ENCODE results near the gene TRIM14. TPM values are rescaled to one million over a fixed set of nuclear protein-coding genes. Genes with fewer than 3 reads are reported as not detected.

TRIM14 gene
- total RNA-seq, 1 experiment from 2014 or later, result 34.5 TPM

GRCh38 chr9:98070704-98071103 lies 48.3 kb downstream of the TRIM14 start:
- POLR2A ChIA-PET, result no interaction called here
- Mint-ChIP-seq H3K4me3 (ENCODE audit: unreplicated experiment) (no peak overlapping the region), H3K4me1 (ENCODE audit: low read depth, unreplicated experiment) (peaks cover 12% of the 10 kb centered on the region), H3K9me3 (ENCODE audit: unreplicated experiment) (no peaks in the 10 kb centered on the region), H3K27ac (ENCODE audit: unreplicated experiment) (no peak overlapping the region), H3K27me3 (ENCODE audit: insufficient read depth, unreplicated experiment) (no peaks in the 10 kb centered on the region), H3K36me3 (ENCODE audit: insufficient read depth, unreplicated experiment) (peaks cover 38% of the 10 kb centered on the region)
- no peaks in the 10 kb centered on the region for H3K27me3 ChIP-seq (replicated peaks; ENCODE audit: control insufficient read depth, insufficient read depth, low read length)
- no peaks in the 10 kb centered on the region for H3K36me3 ChIP-seq (ENCODE audit: control insufficient read depth, insufficient read depth, low read length)
- H3K4me1 ChIP-seq, result peaks cover 16% of the 10 kb centered on the region
- intact Hi-C loops (cut with micrococcal nuclease; ENCODE audit: unreplicated experiment), result no loop called here
- no TSS peak for BruUV-seq (replicated peaks)
- no peaks in the 10 kb centered on the region for H3K9me3 ChIP-seq
- CTCF ChIA-PET, result no interaction called here
- TF ChIP-seq, protein P1, sequence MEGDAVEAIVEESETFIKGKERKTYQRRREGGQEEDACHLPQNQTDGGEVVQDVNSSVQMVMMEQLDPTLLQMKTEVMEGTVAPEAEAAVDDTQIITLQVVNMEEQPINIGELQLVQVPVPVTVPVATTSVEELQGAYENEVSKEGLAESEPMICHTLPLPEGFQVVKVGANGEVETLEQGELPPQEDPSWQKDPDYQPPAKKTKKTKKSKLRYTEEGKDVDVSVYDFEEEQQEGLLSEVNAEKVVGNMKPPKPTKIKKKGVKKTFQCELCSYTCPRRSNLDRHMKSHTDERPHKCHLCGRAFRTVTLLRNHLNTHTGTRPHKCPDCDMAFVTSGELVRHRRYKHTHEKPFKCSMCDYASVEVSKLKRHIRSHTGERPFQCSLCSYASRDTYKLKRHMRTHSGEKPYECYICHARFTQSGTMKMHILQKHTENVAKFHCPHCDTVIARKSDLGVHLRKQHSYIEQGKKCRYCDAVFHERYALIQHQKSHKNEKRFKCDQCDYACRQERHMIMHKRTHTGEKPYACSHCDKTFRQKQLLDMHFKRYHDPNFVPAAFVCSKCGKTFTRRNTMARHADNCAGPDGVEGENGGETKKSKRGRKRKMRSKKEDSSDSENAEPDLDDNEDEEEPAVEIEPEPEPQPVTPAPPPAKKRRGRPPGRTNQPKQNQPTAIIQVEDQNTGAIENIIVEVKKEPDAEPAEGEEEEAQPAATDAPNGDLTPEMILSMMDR (IDR thresholded peaks at IDR 0.05; ENCODE audit: insufficient read depth in 1 of 2, low read depth in 1 of 2, low read length in 1 of 2, severe bottlenecking in 1 of 2, unreplicated experiment in 1 of 2), result no peak
- DNase-seq, result no peak
- H3K4me3 ChIP-seq (ENCODE audit: low read depth, low read length), result no peak overlapping the region

DNA sequence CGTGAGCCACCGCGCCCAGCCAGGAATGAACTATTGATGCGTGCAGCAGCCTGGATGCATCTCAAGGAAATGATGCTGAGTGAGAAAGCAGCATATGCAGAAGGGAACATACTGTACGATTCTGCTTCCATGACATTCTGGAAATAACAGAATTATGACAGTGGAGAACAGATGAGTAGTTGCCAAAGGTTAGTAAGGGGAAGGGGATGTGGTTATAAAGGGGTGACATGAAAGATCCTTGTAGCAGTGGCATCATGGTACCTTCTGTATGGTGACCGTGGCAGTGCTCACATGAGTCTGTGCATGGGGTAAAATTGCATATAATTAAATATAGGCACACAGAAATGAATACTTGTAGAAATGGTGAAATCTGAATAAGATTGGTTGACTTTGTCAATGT lies 49.5 kb downstream of the TRIM14 start:
- Histone ChIP-seq H3K4me1 (peaks cover 14% of the 10 kb centered on the region), H3K27me3 (replicated peaks; ENCODE audit: control insufficient read depth, insufficient read depth, low read length) (no peaks in the 10 kb centered on the region), H3K36me3 (ENCODE audit: control insufficient read depth, insufficient read depth, low read length) (no peaks in the 10 kb centered on the region), H3K9me3 (no peaks in the 10 kb centered on the region), H3K4me3 (ENCODE audit: low read depth, low read length) (no peak overlapping the region)
- Mint-ChIP-seq H3K4me3 (ENCODE audit: unreplicated experiment) (no peak overlapping the region), H3K36me3 (ENCODE audit: insufficient read depth, unreplicated experiment) (peaks cover 45% of the 10 kb centered on the region), H3K9me3 (ENCODE audit: unreplicated experiment) (no peaks in the 10 kb centered on the region), H3K27ac (ENCODE audit: unreplicated experiment) (no peak overlapping the region), H3K4me1 (ENCODE audit: low read depth, unreplicated experiment) (peaks cover 6% of the 10 kb centered on the region), H3K27me3 (ENCODE audit: insufficient read depth, unreplicated experiment) (no peaks in the 10 kb centered on the region)
- TF ChIP-seq, protein P1 (IDR thresholded peaks at IDR 0.05; ENCODE audit: insufficient read depth in 1 of 2, low read depth in 1 of 2, low read length in 1 of 2, severe bottlenecking in 1 of 2, unreplicated experiment in 1 of 2), result no peak
- intact Hi-C loops (cut with micrococcal nuclease; ENCODE audit: unreplicated experiment), result no loop called here
- BruUV-seq (replicated peaks), result no TSS peak
- POLR2A ChIA-PET, result no interaction called here
- CTCF ChIA-PET, result no interaction called here
- no peak for DNase-seq

DNA sequence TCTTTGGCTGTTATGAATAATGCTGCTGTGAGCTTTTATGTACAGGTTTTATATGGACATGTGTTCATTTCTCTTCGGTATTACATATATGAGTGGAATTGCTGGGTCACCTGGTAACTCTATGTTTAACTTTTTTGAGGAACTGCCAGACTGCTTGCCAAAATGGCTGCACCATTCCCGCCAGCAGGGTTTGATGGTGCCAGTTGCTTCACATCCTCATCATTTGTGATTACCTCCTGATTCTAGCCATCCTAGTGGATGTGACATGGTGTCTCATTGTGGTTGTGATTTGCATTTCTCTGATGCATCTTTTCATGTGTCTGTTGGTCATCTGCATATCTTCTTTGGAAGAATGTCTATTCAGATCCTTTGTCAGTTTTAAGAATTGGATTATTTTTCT lies 51.8 kb downstream of the TRIM14 start:
- H3K36me3 Mint-ChIP-seq (ENCODE audit: insufficient read depth, unreplicated experiment), result peaks cover 51% of the 10 kb centered on the region
- no peak overlapping the region for H3K27ac Mint-ChIP-seq (ENCODE audit: unreplicated experiment)
- no peaks in the 10 kb centered on the region for H3K4me1 Mint-ChIP-seq (ENCODE audit: low read depth, unreplicated experiment)
- no TSS peak for BruUV-seq (replicated peaks)
- Histone ChIP-seq H3K9me3 (no peaks in the 10 kb centered on the region), H3K4me1 (peaks cover 5% of the 10 kb centered on the region; the same call in 1 of the 2 replicates), H3K27me3 (replicated peaks; ENCODE audit: control insufficient read depth, insufficient read depth, low read length) (no peaks in the 10 kb centered on the region), H3K4me3 (ENCODE audit: low read depth, low read length) (no peak overlapping the region), H3K36me3 (ENCODE audit: control insufficient read depth, insufficient read depth, low read length) (peaks cover under 1% of the 10 kb centered on the region; the same call in 1 of the 2 replicates)
- DNase-seq, result no peak
- CTCF ChIA-PET, result no interaction called here
- no peak overlapping the region for H3K4me3 Mint-ChIP-seq (ENCODE audit: unreplicated experiment)
- H3K27me3 Mint-ChIP-seq (ENCODE audit: insufficient read depth, unreplicated experiment), result no peaks in the 10 kb centered on the region
- intact Hi-C loops (cut with micrococcal nuclease; ENCODE audit: unreplicated experiment), result no loop called here
- H3K9me3 Mint-ChIP-seq (ENCODE audit: unreplicated experiment), result no peaks in the 10 kb centered on the region
- POLR2A ChIA-PET, result no interaction called here
- TF ChIP-seq, protein P1 (IDR thresholded peaks at IDR 0.05; ENCODE audit: insufficient read depth in 1 of 2, low read depth in 1 of 2, low read length in 1 of 2, severe bottlenecking in 1 of 2, unreplicated experiment in 1 of 2), result no peak

Measured in Caco-2 (cell line).